ENCODE data around the gene CACNA1I. TPM values are rescaled to one million over a fixed set of nuclear protein-coding genes. Genes with fewer than 3 reads are reported as not detected.

CACNA1I gene
- total and polyA plus RNA-seq, 2 experiments from 2014 or later, result 0.04 to 0.24 TPM

DNA sequence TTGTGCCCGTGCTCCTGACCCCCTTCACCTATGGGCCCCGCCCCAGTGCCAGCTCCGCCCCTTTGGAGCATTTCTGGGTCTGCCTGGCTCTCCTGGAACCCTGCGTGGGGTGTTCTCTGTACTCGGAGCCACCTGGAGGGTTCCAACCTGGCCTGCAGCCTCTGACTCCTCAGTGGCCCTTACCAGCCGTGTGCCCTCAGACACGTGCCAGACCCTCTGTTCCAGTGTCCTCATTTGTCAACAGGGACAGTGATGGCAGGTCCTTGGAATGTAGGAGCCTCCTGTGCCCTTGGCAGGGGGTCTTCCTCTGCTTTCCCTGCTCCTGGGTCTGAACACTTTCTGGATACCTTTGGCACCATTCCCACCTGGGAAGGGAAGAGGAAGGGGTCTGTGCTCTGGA, 96.4 kb downstream of the CACNA1I start:
- no peaks in the 10 kb centered on the region for H3K9me3 ChIP-seq (ENCODE audit: low read depth)
- TF ChIP-seq, protein P1, sequence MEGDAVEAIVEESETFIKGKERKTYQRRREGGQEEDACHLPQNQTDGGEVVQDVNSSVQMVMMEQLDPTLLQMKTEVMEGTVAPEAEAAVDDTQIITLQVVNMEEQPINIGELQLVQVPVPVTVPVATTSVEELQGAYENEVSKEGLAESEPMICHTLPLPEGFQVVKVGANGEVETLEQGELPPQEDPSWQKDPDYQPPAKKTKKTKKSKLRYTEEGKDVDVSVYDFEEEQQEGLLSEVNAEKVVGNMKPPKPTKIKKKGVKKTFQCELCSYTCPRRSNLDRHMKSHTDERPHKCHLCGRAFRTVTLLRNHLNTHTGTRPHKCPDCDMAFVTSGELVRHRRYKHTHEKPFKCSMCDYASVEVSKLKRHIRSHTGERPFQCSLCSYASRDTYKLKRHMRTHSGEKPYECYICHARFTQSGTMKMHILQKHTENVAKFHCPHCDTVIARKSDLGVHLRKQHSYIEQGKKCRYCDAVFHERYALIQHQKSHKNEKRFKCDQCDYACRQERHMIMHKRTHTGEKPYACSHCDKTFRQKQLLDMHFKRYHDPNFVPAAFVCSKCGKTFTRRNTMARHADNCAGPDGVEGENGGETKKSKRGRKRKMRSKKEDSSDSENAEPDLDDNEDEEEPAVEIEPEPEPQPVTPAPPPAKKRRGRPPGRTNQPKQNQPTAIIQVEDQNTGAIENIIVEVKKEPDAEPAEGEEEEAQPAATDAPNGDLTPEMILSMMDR (IDR thresholded peaks at IDR 0.05; ENCODE audit: low read depth, low read length), result no peak
- H3K4me1 ChIP-seq (ENCODE audit: low read depth), result peaks cover 3% of the 10 kb centered on the region
- peaks cover 24% of the 10 kb centered on the region for H3K27me3 ChIP-seq
- H3K36me3 ChIP-seq, result no peaks in the 10 kb centered on the region
- no peak overlapping the region for H3K27ac ChIP-seq
- no peak for DNase-seq (ENCODE audit: low read depth in 1 of 2, low spot score in 1 of 2)
- no peak overlapping the region for H3K4me3 ChIP-seq

DNA sequence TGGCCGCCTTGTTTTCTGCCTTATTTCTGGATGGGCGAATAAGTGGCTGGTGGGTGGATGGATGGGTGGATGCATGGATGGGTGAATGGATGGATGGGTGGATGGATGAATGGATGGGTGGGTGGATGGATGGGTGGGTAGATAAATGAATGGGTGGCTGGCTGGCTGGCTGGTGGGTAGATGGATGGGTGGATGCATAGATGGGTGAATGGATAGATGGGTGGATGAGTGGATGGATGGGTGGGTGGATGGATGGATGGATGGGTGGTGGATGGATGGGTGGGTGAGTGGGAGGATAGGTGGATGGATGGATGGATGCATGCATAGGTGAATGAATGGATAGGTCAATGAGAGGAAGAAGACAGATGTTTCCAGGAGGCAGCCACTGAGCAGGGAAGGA, 98.9 kb downstream of the CACNA1I start:
- Histone ChIP-seq H3K9me3 (ENCODE audit: low read depth) (no peaks in the 10 kb centered on the region), H3K4me1 (ENCODE audit: low read depth) (no peaks in the 10 kb centered on the region), H3K27ac (no peak overlapping the region), H3K4me3 (no peak overlapping the region), H3K36me3 (no peaks in the 10 kb centered on the region), H3K27me3 (no peaks in the 10 kb centered on the region)
- TF ChIP-seq, protein P1 (IDR thresholded peaks at IDR 0.05; ENCODE audit: low read depth, low read length), result no peak
- no peak for DNase-seq (ENCODE audit: low read depth in 1 of 2, low spot score in 1 of 2)

DNA sequence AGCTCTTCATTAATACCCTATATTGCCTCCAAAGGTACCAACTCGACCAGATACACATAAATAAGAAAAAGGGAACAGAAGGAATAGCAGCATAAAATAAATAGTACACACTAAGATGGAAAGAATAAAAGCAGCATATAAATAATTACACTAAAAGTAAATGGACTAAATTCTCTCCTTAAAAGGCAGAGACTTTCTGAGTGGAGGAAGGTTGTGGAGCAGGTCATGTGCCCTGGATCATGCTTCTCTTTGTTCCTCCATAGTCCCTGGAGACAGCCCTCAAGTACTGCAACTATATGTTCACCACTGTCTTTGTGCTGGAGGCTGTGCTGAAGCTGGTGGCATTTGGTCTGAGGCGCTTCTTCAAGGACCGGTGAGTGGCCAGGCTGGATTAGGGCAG, 101.4 kb downstream of the CACNA1I start:
- Histone ChIP-seq H3K27me3 (no peaks in the 10 kb centered on the region), H3K4me3 (no peak overlapping the region), H3K4me1 (ENCODE audit: low read depth) (no peaks in the 10 kb centered on the region), H3K27ac (no peak overlapping the region), H3K9me3 (ENCODE audit: low read depth) (no peaks in the 10 kb centered on the region), H3K36me3 (no peaks in the 10 kb centered on the region)
- no peak for DNase-seq (ENCODE audit: low read depth in 1 of 2, low spot score in 1 of 2)
- TF ChIP-seq, protein P1 (IDR thresholded peaks at IDR 0.05; ENCODE audit: low read depth, low read length), result no peak

DNA sequence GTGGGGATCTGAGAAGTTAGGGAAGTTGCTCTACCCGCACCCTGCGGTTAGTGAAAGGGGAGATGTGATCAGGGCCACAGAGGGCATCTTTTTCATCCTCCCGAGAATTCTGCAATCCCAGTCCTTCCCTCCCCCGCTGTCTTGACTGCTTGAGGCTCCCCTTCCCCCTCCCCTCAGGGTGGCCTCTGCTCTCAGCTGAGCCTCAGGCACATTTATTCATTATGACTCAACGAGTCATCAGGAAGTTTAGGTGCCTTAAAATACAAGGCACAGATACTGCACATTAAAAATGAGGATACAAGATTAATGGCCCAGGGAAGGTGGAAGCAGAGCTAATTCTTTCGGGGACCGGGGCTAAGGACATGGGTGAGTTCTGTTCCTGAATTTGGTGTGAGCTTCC, 104.0 kb downstream of the CACNA1I start:
- H3K4me1 ChIP-seq (ENCODE audit: low read depth), result no peaks in the 10 kb centered on the region
- H3K4me3 ChIP-seq, result no peak overlapping the region
- H3K36me3 ChIP-seq, result no peaks in the 10 kb centered on the region
- H3K27ac ChIP-seq, result no peak overlapping the region
- no peaks in the 10 kb centered on the region for H3K27me3 ChIP-seq
- TF ChIP-seq, protein P1 (IDR thresholded peaks at IDR 0.05; ENCODE audit: low read depth, low read length), result no peak
- no peak for DNase-seq (ENCODE audit: low read depth in 1 of 2, low spot score in 1 of 2)
- no peaks in the 10 kb centered on the region for H3K9me3 ChIP-seq (ENCODE audit: low read depth)

DNA sequence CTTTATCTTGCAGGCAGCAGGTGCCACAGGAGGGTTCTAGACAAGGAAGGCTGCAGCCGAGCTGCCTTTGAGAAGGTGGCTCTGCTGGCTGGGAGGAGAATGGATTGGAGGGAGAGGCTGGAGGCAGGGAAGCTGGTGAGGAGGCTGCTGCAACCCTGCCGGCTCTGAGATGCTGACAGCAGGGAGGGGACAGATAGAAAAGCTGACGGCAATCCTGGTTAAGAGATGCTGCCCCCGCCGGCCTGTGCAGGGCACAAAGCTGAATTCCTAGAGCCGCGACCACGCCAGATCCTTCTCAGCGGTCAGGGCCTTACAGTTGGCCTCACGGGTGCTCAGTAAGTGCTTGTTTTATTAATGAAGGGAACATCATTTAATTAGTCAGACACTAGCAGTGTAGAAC, 105.4 kb downstream of the CACNA1I start:
- no peak overlapping the region for H3K4me3 ChIP-seq
- DNase-seq (ENCODE audit: low read depth in 1 of 2, low spot score in 1 of 2), result no peak
- H3K27ac ChIP-seq, result no peak overlapping the region
- no peaks in the 10 kb centered on the region for H3K4me1 ChIP-seq (ENCODE audit: low read depth)
- no peaks in the 10 kb centered on the region for H3K27me3 ChIP-seq
- TF ChIP-seq, protein P1 (IDR thresholded peaks at IDR 0.05; ENCODE audit: low read depth, low read length), result no peak
- H3K36me3 ChIP-seq, result no peaks in the 10 kb centered on the region
- no peaks in the 10 kb centered on the region for H3K9me3 ChIP-seq (ENCODE audit: low read depth)

DNA sequence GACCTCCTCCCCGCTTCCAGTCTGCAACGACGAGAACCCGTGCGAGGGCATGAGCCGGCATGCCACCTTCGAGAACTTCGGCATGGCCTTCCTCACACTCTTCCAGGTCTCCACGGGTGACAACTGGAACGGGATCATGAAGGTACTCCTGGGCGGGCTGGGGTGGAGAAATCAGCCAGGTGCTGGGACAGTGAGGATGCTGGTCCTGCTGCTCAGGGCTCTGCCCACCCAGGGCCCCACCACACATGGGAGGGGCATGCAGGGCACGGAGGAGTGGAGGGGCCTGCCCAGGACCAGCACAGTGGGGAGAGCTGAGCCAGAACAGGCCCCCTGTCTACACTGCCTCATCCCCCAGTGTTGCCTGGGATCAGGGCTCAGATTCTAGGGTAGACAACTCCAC, 107.4 kb downstream of the CACNA1I start:
- Histone ChIP-seq H3K36me3 (no peaks in the 10 kb centered on the region), H3K4me3 (no peak overlapping the region), H3K27ac (no peak overlapping the region), H3K4me1 (ENCODE audit: low read depth) (no peaks in the 10 kb centered on the region), H3K27me3 (no peaks in the 10 kb centered on the region), H3K9me3 (ENCODE audit: low read depth) (no peaks in the 10 kb centered on the region)
- TF ChIP-seq, protein P1 (IDR thresholded peaks at IDR 0.05; ENCODE audit: low read depth, low read length), result no peak
- no peak for DNase-seq (ENCODE audit: low read depth in 1 of 2, low spot score in 1 of 2)

Data from cardiac muscle cell (in vitro differentiated cells and primary cell).